ENCODE data around the gene PTH1R.

DNA sequence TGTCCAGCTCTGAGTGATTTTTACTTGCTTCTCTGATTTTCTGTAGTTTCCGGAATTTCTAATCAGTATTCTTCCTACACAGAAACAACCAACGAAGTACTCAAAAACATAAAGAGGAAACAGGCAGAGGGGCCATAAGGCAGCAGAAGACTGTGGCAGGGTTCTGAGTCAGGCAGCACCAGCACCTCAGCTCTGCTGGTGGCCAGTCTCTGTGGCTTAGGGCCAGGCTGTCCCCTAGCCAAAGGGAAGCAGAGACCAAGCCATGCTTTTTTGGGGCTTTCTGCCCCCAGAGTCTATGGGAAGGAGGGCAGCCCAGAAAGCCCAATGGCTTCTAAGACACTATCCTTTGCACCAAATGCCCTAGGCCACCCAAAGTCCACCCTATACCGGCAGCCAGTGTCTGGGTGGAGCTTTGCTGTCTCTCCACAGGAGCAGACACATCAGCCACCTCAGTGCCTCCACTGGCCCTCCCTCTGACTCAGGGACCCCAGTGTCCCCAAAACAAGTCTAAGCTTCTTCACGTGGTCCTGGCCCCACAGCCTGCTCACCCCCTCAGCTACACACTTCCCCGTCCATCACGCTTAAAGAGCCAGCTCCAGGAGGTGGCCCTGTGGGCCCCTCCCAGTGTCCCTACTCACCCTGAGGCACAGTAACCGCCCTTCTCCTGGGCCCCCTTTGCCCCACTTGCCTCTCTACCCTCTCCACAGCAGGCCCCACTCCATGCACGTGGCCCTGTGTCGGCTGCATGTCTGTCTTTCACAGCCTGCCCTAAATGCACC, 52.8 kb downstream of the PTH1R start:
- TF ChIP-seq ZNF274 (IDR thresholded peaks at IDR 0.05; ENCODE audit: low read depth, low read length) (no peak), YY1 (IDR thresholded peaks at IDR 0.05; ENCODE audit: insufficient read depth, insufficient read length) (no peak)
